22Rv1 (cell line): Measurements from ENCODE around the gene SPIRE2.
"Not testable (repeated sequence)": the region's sequence is repeated elsewhere in the genome, so short reads cannot be mapped to it uniquely, and the experiment has no call there.

Source experiments
- H3K27ac ChIP-seq: fragments of 450-650 bp; 2 replicates; pipeline ENCODE4 v1.5.1; 2017
- ZFX ChIP-seq: fragments of 450-650 bp; IDR thresholded peaks from 2 replicates; pipeline ENCODE4 v1.6.1; 2017; ENCODE audit warnings: antibody characterized with exemption, borderline replicate concordance
- TF ChIP-seq, protein P1 (sequence below): fragments of 450-650 bp; IDR thresholded peaks from 2 replicates; pipeline ENCODE4 v1.5.1; 2017; ENCODE audit warnings: mild to moderate bottlenecking

SPIRE2 gene

DNA sequence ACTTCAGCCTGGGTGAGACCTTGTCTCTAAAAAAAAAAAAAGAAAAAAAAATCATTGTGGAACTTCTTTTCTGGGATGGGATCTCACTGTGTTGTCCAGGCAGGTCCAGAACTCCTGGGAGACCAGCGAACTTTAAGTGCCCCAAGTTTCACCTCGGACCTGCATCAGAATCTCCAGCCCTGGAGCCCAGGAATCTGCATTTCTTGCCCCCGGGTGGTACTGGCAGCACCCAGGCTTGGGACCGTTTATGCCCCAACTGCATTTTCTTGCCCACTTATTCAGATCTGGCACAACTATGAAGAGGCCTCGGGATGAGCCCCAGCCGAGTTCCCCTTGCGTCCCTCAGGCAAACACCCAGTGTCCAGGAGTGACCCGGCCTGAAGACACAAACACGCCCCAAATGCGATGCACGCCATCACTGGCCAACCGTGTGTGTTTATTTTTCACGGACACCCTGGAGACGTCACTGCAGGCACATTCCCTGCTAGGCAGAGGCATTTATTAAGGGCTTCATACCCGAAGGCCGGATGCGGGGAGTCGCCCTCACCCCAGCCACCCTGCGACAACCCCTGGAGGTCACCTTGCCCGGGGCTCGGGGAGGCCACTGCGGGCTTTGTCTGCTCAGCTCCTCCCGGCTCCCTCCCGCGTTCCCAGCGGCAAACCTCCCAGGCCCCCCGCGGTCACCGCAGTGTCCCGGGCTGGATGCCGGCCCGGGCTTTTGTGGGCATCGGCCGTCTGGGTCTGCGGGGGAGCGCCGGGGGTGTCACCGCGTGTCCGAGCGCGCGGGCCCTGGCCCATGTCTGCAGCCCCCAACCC is 684 bp upstream of the SPIRE2 start:
- no peak for TF ChIP-seq ZFX
- TF ChIP-seq, protein P1, sequence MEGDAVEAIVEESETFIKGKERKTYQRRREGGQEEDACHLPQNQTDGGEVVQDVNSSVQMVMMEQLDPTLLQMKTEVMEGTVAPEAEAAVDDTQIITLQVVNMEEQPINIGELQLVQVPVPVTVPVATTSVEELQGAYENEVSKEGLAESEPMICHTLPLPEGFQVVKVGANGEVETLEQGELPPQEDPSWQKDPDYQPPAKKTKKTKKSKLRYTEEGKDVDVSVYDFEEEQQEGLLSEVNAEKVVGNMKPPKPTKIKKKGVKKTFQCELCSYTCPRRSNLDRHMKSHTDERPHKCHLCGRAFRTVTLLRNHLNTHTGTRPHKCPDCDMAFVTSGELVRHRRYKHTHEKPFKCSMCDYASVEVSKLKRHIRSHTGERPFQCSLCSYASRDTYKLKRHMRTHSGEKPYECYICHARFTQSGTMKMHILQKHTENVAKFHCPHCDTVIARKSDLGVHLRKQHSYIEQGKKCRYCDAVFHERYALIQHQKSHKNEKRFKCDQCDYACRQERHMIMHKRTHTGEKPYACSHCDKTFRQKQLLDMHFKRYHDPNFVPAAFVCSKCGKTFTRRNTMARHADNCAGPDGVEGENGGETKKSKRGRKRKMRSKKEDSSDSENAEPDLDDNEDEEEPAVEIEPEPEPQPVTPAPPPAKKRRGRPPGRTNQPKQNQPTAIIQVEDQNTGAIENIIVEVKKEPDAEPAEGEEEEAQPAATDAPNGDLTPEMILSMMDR: no peak
- peak overlapping the region; percentile 84 for H3K27ac ChIP-seq

DNA sequence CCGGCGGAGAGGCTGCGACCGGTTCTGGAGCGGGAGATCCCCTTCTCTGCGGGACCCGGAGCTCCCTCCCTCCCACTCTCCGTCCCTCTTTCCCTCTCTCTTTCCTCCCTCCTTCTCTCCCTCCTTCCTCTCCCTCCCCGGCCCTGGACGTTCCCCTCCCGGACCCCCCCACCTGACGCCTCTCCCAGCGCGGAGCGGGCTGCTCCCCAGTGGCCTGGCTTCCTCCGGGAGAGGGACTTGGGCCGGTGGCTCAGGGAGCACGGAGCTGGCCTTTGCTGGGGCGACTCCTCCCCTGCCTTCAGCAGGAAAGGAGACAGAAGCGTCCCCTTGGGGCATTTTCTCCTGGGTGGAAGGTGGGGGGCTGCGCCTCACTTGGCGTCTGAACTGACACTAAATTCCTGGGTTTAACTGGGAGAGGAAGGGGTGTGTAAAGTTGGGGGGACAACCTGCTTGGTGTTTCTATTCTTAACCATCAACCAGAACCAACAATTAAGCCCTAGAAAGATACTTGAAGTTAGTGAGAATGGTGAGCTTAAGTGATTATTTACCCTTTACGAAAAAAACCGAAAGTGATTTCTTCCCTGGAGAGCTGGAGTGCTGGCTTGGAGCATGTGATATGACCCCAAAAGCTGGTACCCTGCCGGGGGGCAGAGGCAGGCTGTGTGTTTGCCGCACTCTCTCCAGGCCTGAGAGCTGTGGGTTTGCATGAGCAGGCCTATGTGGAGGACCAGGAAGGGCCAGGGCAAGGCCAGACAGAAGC is 775 bp downstream of the SPIRE2 start:
- no peak for TF ChIP-seq ZFX
- TF ChIP-seq, protein P1: no peak
- H3K27ac ChIP-seq: peak overlapping the region; percentile 84

DNA sequence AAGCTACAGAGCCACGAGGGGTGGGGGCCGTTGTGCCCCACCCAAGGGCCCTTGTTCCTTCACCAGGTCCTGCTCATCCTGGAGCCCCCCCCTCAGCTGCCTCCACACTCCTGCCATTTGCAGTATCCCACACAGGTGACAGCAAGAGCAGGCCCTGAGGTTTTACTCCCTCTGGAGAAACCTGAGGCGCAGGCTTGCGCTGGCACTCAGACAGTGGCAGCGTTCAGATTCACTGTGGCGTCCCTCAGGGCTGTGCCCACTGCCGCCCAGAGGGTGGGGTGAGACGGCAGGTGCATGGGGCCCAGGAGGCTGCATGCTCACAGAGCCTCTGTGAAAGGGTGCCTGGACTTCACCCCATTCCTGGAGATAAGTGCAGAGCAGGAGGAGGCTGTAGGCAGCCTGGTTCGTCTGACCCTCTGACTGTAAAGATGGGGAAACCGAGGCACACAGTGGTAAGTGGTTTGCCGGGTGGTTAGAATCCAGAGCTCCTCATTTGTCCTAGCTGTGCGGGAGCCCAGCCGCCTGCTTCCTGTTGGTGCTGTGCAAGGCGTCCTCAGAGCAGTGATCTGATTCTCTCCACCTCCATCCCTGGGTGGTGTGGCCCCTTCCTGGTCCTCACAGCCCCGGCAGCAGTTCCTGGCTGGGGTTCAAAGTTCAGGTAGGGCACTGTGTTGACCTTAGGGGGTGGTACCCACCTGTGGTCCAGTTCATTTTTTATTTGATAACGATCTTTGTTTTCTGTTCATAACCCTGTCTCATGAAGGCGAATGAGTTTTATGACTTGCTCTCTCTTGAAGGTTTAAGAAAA is 1.6 kb downstream of the SPIRE2 start:
- H3K27ac ChIP-seq: peak overlapping the region; percentile 84
- TF ChIP-seq ZFX: no peak
- TF ChIP-seq, protein P1: no peak

DNA sequence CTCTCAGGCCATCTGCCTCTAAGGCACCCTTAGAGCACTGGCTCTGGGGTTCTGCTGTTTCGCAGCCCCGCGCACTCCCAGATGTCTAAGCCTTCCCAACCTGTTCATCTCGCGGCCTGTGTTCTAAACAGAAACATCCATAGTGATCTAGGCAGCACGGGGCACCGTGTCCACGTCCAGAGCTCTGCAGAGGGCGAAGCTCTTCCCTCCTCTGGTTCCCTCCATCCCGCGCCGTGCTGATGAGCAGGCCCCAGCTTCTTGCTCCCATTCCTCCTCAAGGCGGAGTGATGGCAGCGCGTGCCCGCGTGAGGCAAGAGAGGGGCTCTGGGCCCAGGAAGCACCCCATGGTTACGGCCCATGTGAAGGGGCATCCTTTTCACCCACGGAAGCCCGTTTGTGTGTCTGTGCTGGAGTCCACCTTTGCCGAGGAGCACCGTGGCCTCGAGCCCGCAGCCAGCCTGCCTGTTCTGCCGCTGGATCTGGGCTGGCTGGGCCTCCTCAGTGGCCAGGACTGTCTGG is 3.6 kb downstream of the SPIRE2 start:
- no peak overlapping the region for H3K27ac ChIP-seq
- TF ChIP-seq, protein P1: no peak
- no peak for TF ChIP-seq ZFX

DNA sequence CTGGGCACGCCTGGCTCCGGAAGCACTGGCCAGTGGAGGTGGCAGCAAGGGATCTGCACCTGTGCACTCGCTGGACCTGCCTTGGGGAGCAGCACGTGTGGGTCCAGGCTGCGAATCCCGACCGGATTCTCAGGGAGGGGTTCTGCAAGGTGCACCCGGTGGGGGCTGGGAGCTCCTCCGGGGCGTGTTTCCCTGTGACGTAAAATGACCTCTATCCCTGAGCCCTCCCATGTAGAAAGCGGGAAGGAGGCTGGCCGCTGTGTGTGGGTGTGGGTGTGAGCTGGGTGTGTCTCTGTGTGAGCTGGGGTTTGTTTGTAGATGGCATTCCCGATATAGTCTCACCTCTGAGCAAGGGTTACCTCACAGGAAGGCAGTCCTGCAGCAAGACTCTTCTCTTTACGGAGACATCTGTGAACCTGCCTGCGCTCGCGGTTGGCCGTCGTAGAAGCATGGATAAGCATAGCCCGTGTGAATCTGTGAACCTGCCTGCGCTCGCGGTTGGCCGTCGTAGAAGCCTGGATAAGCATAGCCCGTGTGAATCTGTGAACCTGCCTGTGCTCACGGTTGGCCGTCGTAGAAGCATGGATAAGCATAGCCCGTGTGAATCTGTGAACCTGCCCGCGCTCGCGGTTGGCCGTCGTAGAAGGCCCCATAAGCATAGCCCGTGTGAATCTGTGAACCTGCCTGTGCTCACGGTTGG is 5.5 kb downstream of the SPIRE2 start:
- H3K27ac ChIP-seq: not testable (repeated sequence)

DNA sequence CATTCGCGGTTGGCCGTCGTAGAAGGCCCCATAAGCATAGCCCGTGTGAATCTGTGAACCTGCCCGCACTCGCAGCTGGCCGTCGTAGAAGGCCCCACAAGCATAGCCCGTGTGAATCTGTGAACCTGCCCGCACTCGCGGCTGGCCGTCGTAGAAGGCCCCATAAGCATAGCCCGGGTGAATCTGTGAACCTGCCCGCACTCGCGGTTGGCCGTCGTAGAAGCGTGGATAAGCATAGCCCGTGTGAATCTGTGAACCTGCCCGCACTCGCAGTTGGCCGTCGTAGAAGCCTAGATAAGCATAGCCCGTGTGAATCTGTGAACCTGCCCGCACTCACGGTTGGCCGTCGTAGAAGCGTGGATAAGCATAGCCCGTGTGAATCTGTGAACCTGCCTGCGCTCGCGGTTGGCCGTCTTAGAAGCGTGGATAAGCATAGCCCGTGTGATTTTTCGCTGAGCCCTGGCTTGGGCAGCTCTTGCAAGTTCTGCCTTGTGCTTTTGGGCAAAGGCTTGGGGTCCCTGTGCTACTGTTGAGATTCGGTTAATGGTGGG is 6.6 kb downstream of the SPIRE2 start:
- not testable (repeated sequence) for H3K27ac ChIP-seq

DNA sequence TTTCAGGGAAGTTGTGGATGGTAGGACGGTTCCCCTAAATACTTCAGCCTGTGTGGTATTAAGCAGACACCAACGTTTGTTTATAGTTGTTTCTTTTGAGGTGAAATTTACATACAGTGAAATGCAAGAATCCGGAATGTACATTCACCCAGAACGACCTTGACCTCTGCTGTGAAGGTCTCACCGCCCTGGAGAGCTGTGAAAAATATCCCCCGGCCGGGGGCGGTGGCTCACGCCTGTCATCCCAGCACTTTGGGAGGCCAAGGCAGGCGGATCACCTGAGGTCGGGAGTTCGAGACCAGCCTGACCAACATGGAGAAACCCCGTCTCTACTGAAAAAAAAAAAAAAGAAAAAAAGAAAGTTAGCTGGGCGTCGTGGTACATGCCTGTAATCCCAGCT is 8.2 kb downstream of the SPIRE2 start:
- H3K27ac ChIP-seq: peak overlapping the region; percentile 87; the same call in 1 of the 2 replicates

DNA sequence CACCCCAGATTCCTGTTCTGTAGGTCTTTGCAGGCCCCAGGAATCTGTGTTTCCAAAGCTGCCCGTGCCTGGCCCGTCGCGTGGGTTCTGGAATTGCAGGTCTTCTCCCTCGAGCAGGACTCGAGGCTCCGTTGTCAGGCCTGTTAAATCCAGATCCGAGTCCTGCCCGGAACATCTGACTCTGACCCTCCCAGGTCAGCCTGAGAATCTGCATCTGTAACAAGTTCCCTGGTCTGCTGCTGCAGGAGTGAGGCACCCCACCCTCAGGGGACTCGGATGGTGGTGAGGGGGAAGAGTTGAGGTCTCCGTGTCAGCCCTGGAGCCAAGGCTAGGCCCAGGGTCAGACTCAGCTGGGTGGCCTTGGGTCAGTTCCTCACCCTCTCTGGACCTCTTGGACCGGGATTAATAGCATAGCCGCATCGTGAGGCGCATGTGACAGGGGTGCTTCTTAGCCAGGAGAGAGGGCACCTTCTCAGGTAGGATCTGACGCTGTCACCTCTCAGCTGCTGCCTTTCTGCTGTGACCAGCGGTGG is 8.8 kb downstream of the SPIRE2 start:
- H3K27ac ChIP-seq: peak overlapping the region; percentile 87
- TF ChIP-seq ZFX: no peak
- TF ChIP-seq, protein P1: no peak
